ENCODE measurements around the gene CISD3.

GRCh38 chr17:38751144-38751807, 21.1 kb downstream of the CISD3 start:
- no peak for TF ChIP-seq POLR2A (IDR thresholded peaks at IDR 0.05; ENCODE audit: low read depth, low read length)
- TF ChIP-seq, protein P1, sequence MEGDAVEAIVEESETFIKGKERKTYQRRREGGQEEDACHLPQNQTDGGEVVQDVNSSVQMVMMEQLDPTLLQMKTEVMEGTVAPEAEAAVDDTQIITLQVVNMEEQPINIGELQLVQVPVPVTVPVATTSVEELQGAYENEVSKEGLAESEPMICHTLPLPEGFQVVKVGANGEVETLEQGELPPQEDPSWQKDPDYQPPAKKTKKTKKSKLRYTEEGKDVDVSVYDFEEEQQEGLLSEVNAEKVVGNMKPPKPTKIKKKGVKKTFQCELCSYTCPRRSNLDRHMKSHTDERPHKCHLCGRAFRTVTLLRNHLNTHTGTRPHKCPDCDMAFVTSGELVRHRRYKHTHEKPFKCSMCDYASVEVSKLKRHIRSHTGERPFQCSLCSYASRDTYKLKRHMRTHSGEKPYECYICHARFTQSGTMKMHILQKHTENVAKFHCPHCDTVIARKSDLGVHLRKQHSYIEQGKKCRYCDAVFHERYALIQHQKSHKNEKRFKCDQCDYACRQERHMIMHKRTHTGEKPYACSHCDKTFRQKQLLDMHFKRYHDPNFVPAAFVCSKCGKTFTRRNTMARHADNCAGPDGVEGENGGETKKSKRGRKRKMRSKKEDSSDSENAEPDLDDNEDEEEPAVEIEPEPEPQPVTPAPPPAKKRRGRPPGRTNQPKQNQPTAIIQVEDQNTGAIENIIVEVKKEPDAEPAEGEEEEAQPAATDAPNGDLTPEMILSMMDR (conservative IDR thresholded peaks at IDR 0.05; ENCODE audit: low read depth, low read length): no peak
- TF ChIP-seq, protein P2, sequence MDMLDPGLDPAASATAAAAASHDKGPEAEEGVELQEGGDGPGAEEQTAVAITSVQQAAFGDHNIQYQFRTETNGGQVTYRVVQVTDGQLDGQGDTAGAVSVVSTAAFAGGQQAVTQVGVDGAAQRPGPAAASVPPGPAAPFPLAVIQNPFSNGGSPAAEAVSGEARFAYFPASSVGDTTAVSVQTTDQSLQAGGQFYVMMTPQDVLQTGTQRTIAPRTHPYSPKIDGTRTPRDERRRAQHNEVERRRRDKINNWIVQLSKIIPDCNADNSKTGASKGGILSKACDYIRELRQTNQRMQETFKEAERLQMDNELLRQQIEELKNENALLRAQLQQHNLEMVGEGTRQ (IDR thresholded peaks at IDR 0.05; ENCODE audit: low read depth, low read length): no peak
- no peak for TF ChIP-seq MAFK (IDR thresholded peaks at IDR 0.05; ENCODE audit: low read depth, low read length)
- no peak for TF ChIP-seq SMC3 (IDR thresholded peaks at IDR 0.05; ENCODE audit: low read depth, low read length)
- TF ChIP-seq RAD21 (IDR thresholded peaks at IDR 0.05; ENCODE audit: low read length): no peak
- no peak for TF ChIP-seq BHLHE40 (IDR thresholded peaks at IDR 0.05; ENCODE audit: low read depth, low read length)
